SU-DHL-6 (cell line): ENCODE data around the gene CHRNB1.

ENCODE experiments used
- H2AFZ ChIP-seq: fragments of 200-600 bp; sonication (generic); 2 replicates; pipeline ENCODE4 v1.6.1; 2014; ENCODE audit warnings: low read depth, mild to moderate bottlenecking, moderate library complexity, mixed read lengths, antibody characterized with exemption, low read length; ENCODE audit not compliant: severe bottlenecking
- H3F3A ChIP-seq: fragments of 200-600 bp; shearing (Covaris generic); 2 replicates; pipeline ENCODE4 v1.6.0; 2016; ENCODE audit warnings: antibody characterized with exemption, mild to moderate bottlenecking; ENCODE audit not compliant: insufficient read depth
- H3K27ac ChIP-seq: fragments of 200-600 bp; sonication (generic); 2 replicates; pipeline ENCODE4 v1.5.1; 2016; ENCODE audit warnings: low read depth, mild to moderate bottlenecking, low read length, moderate library complexity, mixed read lengths
- H3K27me3 ChIP-seq: fragments of 200-600 bp; sonication (generic), shearing (Covaris generic); 2 replicates; pipeline ENCODE4 v1.6.0; 2014; ENCODE audit warnings: mild to moderate bottlenecking, low read length
- H3K36me3 ChIP-seq: fragments of 200-600 bp; sonication (generic); 2 replicates; pipeline ENCODE4 v1.6.1; 2014; ENCODE audit warnings: mild to moderate bottlenecking, low read length, mixed read lengths
- H3K4me2 ChIP-seq: fragments of 300-600, 200-600 bp; shearing (Covaris generic), sonication (generic); 2 replicates; pipeline ENCODE4 v1.6.0; 2014; ENCODE audit warnings: low read length, low read depth, mild to moderate bottlenecking; ENCODE audit not compliant: poor library complexity, severe bottlenecking
- H3K4me3 ChIP-seq: fragments of 200-600 bp; sonication (generic); 2 replicates; pipeline ENCODE4 v1.5.1; 2014; ENCODE audit warnings: antibody characterized with exemption, low read length, mild to moderate bottlenecking, mixed read lengths; ENCODE audit not compliant: insufficient read depth, poor library complexity, severe bottlenecking
- H3K79me2 ChIP-seq: fragments of 200-600 bp; sonication (generic); 2 replicates; pipeline ENCODE4 v1.6.1; 2014; ENCODE audit warnings: mild to moderate bottlenecking, low read length, moderate library complexity; ENCODE audit not compliant: insufficient read depth
- H3K9ac ChIP-seq: fragments of 200-600 bp; sonication (generic); 2 replicates; pipeline ENCODE4 v1.7.0; 2014; ENCODE audit warnings: mild to moderate bottlenecking, low read length
- H3K9me2 ChIP-seq: fragments of 200-600 bp; sonication (generic); replicated peaks from 2 replicates; pipeline ENCODE4 v1.6.1; 2014; ENCODE audit warnings: low read length; ENCODE audit not compliant: insufficient read depth
- H3K9me3 ChIP-seq: fragments of 200-600 bp; sonication (generic); 2 replicates; pipeline ENCODE4 v1.6.1; 2014; ENCODE audit warnings: low read length, mixed read lengths; ENCODE audit not compliant: insufficient read depth
- H4K20me1 ChIP-seq: fragments of 200-600 bp; sonication (generic); 2 replicates; pipeline ENCODE4 v1.6.1; 2014; ENCODE audit warnings: low read depth, mild to moderate bottlenecking, antibody characterized with exemption, low read length, moderate library complexity, mixed read lengths
- EZH2phosphoT487 ChIP-seq: fragments of 200-600 bp; sonication (generic), shearing (Covaris generic); conservative IDR thresholded peaks from 2 replicates; pipeline ENCODE4 v1.6.1; 2018; ENCODE audit warnings: mild to moderate bottlenecking, antibody characterized with exemption, low read length, moderate library complexity, mixed read lengths
- TF ChIP-seq, protein P1 (sequence below): fragments of 200-600 bp; sonication (generic); IDR thresholded peaks from one replicate; pipeline ENCODE4 v1.5.1; 2017; ENCODE audit warnings: antibody characterized with exemption, mild to moderate bottlenecking, low read length, moderate library complexity; ENCODE audit not compliant: insufficient read depth, poor library complexity, severe bottlenecking

The CHRNB1 gene

DNA sequence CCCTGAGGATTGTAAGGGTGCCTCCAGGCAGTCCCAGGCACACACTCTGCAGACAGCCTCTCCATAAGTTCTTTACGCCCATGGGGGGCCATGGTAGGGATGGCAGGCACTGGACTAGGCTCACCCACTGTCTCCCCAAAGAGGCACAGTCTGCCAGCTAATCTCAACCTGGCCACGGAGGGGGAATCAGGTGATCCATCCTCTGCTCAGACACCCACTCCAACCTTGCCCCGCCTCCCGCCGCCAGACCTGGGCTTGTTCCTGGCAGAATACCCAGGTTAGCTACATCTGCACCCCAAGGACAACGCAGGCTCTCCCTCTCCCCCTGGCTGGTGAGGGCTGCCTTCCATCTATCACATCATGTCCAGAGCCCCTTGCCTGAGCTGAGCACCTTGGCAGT is 36.0 kb upstream of the CHRNB1 start:
- Histone ChIP-seq H4K20me1 (no peaks in the 10 kb centered on the region), H3K9me3 (no peaks in the 10 kb centered on the region), H3K4me3 (no peak overlapping the region), H3K9me2 (no peaks in the 10 kb centered on the region), H3K27me3 (no peaks in the 10 kb centered on the region), H3K36me3 (no peaks in the 10 kb centered on the region), H3K4me2 (no peak overlapping the region), H2AFZ (no peak overlapping the region), H3K9ac (no peak overlapping the region), H3F3A (no peaks in the 10 kb centered on the region), H3K79me2 (no peaks in the 10 kb centered on the region), H3K27ac (no peak overlapping the region)
- TF ChIP-seq, protein P1, sequence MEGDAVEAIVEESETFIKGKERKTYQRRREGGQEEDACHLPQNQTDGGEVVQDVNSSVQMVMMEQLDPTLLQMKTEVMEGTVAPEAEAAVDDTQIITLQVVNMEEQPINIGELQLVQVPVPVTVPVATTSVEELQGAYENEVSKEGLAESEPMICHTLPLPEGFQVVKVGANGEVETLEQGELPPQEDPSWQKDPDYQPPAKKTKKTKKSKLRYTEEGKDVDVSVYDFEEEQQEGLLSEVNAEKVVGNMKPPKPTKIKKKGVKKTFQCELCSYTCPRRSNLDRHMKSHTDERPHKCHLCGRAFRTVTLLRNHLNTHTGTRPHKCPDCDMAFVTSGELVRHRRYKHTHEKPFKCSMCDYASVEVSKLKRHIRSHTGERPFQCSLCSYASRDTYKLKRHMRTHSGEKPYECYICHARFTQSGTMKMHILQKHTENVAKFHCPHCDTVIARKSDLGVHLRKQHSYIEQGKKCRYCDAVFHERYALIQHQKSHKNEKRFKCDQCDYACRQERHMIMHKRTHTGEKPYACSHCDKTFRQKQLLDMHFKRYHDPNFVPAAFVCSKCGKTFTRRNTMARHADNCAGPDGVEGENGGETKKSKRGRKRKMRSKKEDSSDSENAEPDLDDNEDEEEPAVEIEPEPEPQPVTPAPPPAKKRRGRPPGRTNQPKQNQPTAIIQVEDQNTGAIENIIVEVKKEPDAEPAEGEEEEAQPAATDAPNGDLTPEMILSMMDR: no peak
- TF ChIP-seq EZH2phosphoT487: no peak

DNA sequence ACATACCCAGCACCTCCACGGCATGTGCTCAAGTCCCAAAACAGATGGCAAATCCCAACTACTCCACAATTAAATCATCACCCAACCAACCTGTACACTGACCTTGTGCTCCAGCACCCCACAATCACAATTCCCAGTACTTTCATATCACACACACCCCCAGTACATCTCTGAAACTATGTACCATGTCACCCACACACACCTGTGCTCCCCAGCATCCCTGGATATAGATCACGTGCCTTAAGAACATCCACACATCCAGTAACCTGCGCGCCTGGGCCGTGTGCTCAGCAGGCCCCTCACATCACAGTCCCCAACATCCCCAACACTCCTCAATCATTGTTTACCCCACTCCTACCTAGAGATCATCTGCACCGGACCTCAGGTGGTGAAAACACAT is 35.1 kb upstream of the CHRNB1 start:
- Histone ChIP-seq H3K27ac (no peak overlapping the region), H4K20me1 (no peaks in the 10 kb centered on the region), H2AFZ (no peak overlapping the region), H3K36me3 (no peaks in the 10 kb centered on the region), H3K27me3 (no peaks in the 10 kb centered on the region), H3K79me2 (no peaks in the 10 kb centered on the region), H3K4me3 (no peak overlapping the region), H3F3A (no peaks in the 10 kb centered on the region), H3K9me2 (no peaks in the 10 kb centered on the region), H3K9ac (no peak overlapping the region), H3K9me3 (no peaks in the 10 kb centered on the region), H3K4me2 (no peak overlapping the region)
- TF ChIP-seq, protein P1: no peak
- TF ChIP-seq EZH2phosphoT487: no peak

DNA sequence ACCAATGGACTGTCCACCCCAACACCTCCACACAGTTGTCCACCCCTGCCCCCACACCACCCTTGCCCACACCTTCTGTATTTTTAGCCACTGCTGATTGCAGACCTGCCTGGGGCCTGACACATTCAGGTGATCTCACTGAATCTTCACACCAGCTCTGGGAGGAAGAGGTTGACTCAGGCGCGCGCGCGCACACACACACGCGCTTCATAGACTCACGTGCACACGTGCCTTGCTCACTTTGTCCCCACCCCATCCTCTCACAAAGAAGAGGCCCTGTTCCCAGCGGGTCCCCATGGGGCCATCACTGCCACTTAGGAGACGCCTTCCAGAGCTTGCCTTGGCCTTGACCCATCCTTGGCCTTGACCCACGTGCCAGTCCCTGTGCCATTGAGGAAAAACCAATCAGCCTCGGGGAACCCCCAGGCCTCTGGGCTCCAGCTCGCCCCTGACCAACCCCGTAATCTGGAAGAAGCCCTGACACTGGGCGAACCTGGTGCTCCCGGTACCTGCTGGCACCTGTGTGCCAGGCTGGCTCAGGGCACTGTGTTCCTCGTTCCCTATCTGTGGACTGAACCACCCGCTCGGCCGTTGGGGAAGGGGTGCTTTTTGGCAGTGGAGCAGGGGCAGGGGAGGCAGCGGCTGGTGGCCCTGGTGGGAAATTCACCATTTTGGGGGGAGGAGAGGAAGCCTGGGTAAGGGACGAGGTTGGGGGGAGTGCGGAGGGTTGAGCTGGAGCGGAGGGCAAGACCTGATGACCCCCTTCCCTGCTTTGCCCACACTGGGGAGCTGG is 34.0 kb upstream of the CHRNB1 start:
- Histone ChIP-seq H3K27ac (no peak overlapping the region), H3K79me2 (no peaks in the 10 kb centered on the region), H3K27me3 (no peaks in the 10 kb centered on the region), H3K4me3 (no peak overlapping the region), H3K36me3 (no peaks in the 10 kb centered on the region), H3F3A (no peaks in the 10 kb centered on the region), H4K20me1 (no peaks in the 10 kb centered on the region), H3K9me2 (no peaks in the 10 kb centered on the region), H3K9ac (no peak overlapping the region), H2AFZ (no peak overlapping the region), H3K9me3 (no peaks in the 10 kb centered on the region), H3K4me2 (no peak overlapping the region)
- TF ChIP-seq EZH2phosphoT487: no peak
- TF ChIP-seq, protein P1: no peak
